Hepatocyte (in vitro differentiated cells): ENCODE data around the gene LHFPL2. TPM values are rescaled to one million over a fixed set of nuclear protein-coding genes. Genes with fewer than 3 reads are reported as not detected.

Source experiments
- DNase-seq: peaks from one replicate; pipeline ENCODE4 v3.0.0-alpha.2; 2016; ENCODE audit warnings: low spot score
- H2AFZ ChIP-seq: fragments of 200-600 bp; sonication (generic); 2 replicates; pipeline ENCODE4 v1.6.0; 2016; ENCODE audit warnings: antibody characterized with exemption, mild to moderate bottlenecking
- H3K27ac ChIP-seq: fragments of 200-600 bp; sonication (generic); 2 replicates; pipeline ENCODE4 v1.5.1; 2016; ENCODE audit warnings: mild to moderate bottlenecking
- H3K27me3 ChIP-seq: fragments of 200-600 bp; sonication (generic); 2 replicates; pipeline ENCODE4 v1.6.1; 2016
- H3K36me3 ChIP-seq: fragments of 200-600 bp; sonication (generic); replicated peaks from 2 replicates; pipeline ENCODE4 v1.5.1; 2016; ENCODE audit warnings: low read depth; ENCODE audit not compliant: insufficient read depth
- H3K4me1 ChIP-seq: fragments of 200-600 bp; sonication (generic); 2 replicates; pipeline ENCODE4 v1.5.1; 2016; ENCODE audit warnings: mild to moderate bottlenecking, moderate library complexity; ENCODE audit not compliant: insufficient read depth
- H3K4me2 ChIP-seq: fragments of 200-600 bp; sonication (generic); 2 replicates; pipeline ENCODE4 v1.6.0; 2016
- H3K4me3 ChIP-seq: fragments of 200-600 bp; sonication (generic); 2 replicates; pipeline ENCODE4 v1.5.1; 2016; ENCODE audit warnings: mild to moderate bottlenecking
- H3K79me2 ChIP-seq: fragments of 200-600 bp; sonication (generic); 2 replicates; pipeline ENCODE4 v1.6.0; 2017; ENCODE audit warnings: mild to moderate bottlenecking
- H3K9me2 ChIP-seq: fragments of 200-600 bp; sonication (generic); replicated peaks from 2 replicates; pipeline ENCODE4 v1.6.0; 2017; ENCODE audit warnings: mild to moderate bottlenecking; ENCODE audit not compliant: insufficient read depth
- H3K9me3 ChIP-seq: fragments of 200-600 bp; sonication (generic); 2 replicates; pipeline ENCODE4 v1.5.1; 2016; ENCODE audit warnings: low read depth, mild to moderate bottlenecking
- H4K20me1 ChIP-seq: fragments of 200-600 bp; sonication (generic); 2 replicates; pipeline ENCODE4 v1.6.0; 2016; ENCODE audit warnings: mild to moderate bottlenecking; ENCODE audit not compliant: insufficient read depth, poor library complexity, severe bottlenecking
- CTCF ChIP-seq: fragments of 200-600 bp; sonication (generic); IDR thresholded peaks from 2 replicates; pipeline ENCODE4 v1.5.1; 2016; ENCODE audit warnings: antibody characterized with exemption, mild to moderate bottlenecking; ENCODE audit not compliant: poor library complexity
- EZH2 ChIP-seq: fragments of 200-600 bp; sonication (generic); IDR thresholded peaks from 2 replicates; pipeline ENCODE4 v1.6.1; 2016; ENCODE audit warnings: antibody characterized with exemption, mild to moderate bottlenecking, borderline replicate concordance
- EZH2phosphoT487 ChIP-seq: fragments of 200-600 bp; sonication (generic); IDR thresholded peaks from one replicate; pipeline ENCODE4 v1.6.1; 2018; ENCODE audit warnings: antibody characterized with exemption, mild to moderate bottlenecking, low read depth, moderate library complexity; ENCODE audit not compliant: unreplicated experiment, severe bottlenecking
- WGBS: methylation state at CpG from one replicate; pipeline ENCODE4 v1.1.6; 2016; ENCODE audit warnings: low lambda C conversion rate; ENCODE audit errors: missing lambda C conversion rate; 5-methylcytosine and 5-hydroxymethylcytosine counted together
- polyA plus RNA-seq: library from polyadenylated mRNA; unstranded; fragments of >200 nt; fragmentation: Nextera tagmentation; extraction: Ambion mirVana; gene quantifications from 2 replicates; pipeline ENCODE4 v1.2.1, GENCODE V29; 2016
- total RNA-seq: library from RNA; depleted of rRNA; stranded (reverse); fragments of >200 nt; gene quantifications from 2 replicates; pipeline ENCODE4 v1.2.3, GENCODE V29; 2014

LHFPL2 gene
- total and polyA plus RNA-seq, 2 experiments from 2014 or later, result 15.6 to 39.9 TPM

GRCh38 chr5:78486218-78486617, 162.4 kb downstream of the LHFPL2 start:
- WGBS, result 99% methylated on average over 2 of the region's 2 CpGs
- no peaks in the 10 kb centered on the region for H3K36me3 ChIP-seq
- no peak for DNase-seq
- H3K9me2 ChIP-seq, result no peaks in the 10 kb centered on the region
- peaks cover 6% of the 10 kb centered on the region for H3K4me1 ChIP-seq
- no peak overlapping the region for H2AFZ ChIP-seq
- H3K27me3 ChIP-seq, result no peaks in the 10 kb centered on the region
- H3K4me3 ChIP-seq, result no peak overlapping the region
- H3K79me2 ChIP-seq, result peaks cover 7% of the 10 kb centered on the region
- no peak overlapping the region for H3K27ac ChIP-seq
- no peaks in the 10 kb centered on the region for H3K9me3 ChIP-seq
- no peaks in the 10 kb centered on the region for H4K20me1 ChIP-seq
- H3K4me2 ChIP-seq, result no peak overlapping the region
- TF ChIP-seq EZH2phosphoT487, result no peak
- no peak for TF ChIP-seq CTCF
- TF ChIP-seq EZH2, result no peak

- no peaks in the 10 kb centered on the region for H3K79me2 ChIP-seq
- no peaks in the 10 kb centered on the region for H4K20me1 ChIP-seq
- H3K4me3 ChIP-seq, result no peak overlapping the region
- H2AFZ ChIP-seq, result no peak overlapping the region
- no peaks in the 10 kb centered on the region for H3K36me3 ChIP-seq
- peaks cover 6% of the 10 kb centered on the region for H3K4me1 ChIP-seq
- no peaks in the 10 kb centered on the region for H3K27me3 ChIP-seq
- DNase-seq, result no peak
- no peak overlapping the region for H3K4me2 ChIP-seq
- H3K9me2 ChIP-seq, result no peaks in the 10 kb centered on the region
- no peak overlapping the region for H3K27ac ChIP-seq
- WGBS, result 80% methylated on average over 3 of the region's 3 CpGs
- no peak for TF ChIP-seq EZH2
- TF ChIP-seq EZH2phosphoT487, result no peak
- no peak for TF ChIP-seq CTCF
- no peaks in the 10 kb centered on the region for H3K9me3 ChIP-seq
Measured at GRCh38 chr5:78483809-78484521, 164.6 kb downstream of the LHFPL2 start.

GRCh38 chr5:78482948-78483347, 165.6 kb downstream of the LHFPL2 start:
- no peak for TF ChIP-seq CTCF
- no peak for TF ChIP-seq EZH2
- TF ChIP-seq EZH2phosphoT487, result no peak
- H3K79me2 ChIP-seq, result no peaks in the 10 kb centered on the region
- no peak overlapping the region for H3K4me3 ChIP-seq
- peaks cover 6% of the 10 kb centered on the region for H3K4me1 ChIP-seq
- H2AFZ ChIP-seq, result no peak overlapping the region
- no peaks in the 10 kb centered on the region for H4K20me1 ChIP-seq
- H3K27me3 ChIP-seq, result no peaks in the 10 kb centered on the region
- no peak for DNase-seq
- H3K9me2 ChIP-seq, result no peaks in the 10 kb centered on the region
- no peaks in the 10 kb centered on the region for H3K9me3 ChIP-seq
- no peak overlapping the region for H3K27ac ChIP-seq
- H3K36me3 ChIP-seq, result no peaks in the 10 kb centered on the region
- no peak overlapping the region for H3K4me2 ChIP-seq
- 100% methylated on average over 1 of the region's 1 CpG for WGBS
